Endothelial cell of umbilical vein (primary cell): ENCODE results near the gene OVCH1. TPM values are rescaled to one million over a fixed set of nuclear protein-coding genes. Genes with fewer than 3 reads are reported as not detected.

ENCODE experiments used
- BruUV-seq: library from RNA; stranded (reverse); fragments of 400-500 nt; replicated peaks from 2 replicates; lab custom pipeline; 2021; lab: Mats Ljungman, UMichigan
- CTCF ChIA-PET: fragments of 300-600, 350-600 bp; sonication (Branson Sonifier 250); formaldehyde crosslinking; loops from one replicate; lab custom pipeline; 2021; ENCODE audit warnings: antibody characterized with exemption, inconsistent platforms; lab: Charles Lee
- POLR2A ChIA-PET: fragments of 300-600, 350-600 bp; sonication (Branson Sonifier 250); formaldehyde crosslinking; loops from one replicate; lab custom pipeline; 2021; ENCODE audit warnings: antibody characterized with exemption, inconsistent platforms; lab: Charles Lee
- DNase-seq: peaks from one replicate; pipeline ENCODE4 v3.0.0-alpha.2; 2011; ENCODE audit warnings: low read depth, low spot score
- FAIRE-seq: peaks from 2 replicates; lab custom pipeline; 2011; peaks lifted over from hg19 to GRCh38; lab: Jason Lieb, UNC
- H2AFZ ChIP-seq: 2 replicates; pipeline ENCODE4 v1.6.0; 2012; ENCODE audit warnings: low read depth, low read length, control low read depth, inconsistent platforms
- H3K27ac ChIP-seq: 2 replicates; pipeline ENCODE4 v1.5.1; 2011; ENCODE audit warnings: low read depth, mild to moderate bottlenecking, control low read depth, low read length, moderate library complexity; ENCODE audit not compliant: insufficient read depth
- H3K27me3 ChIP-seq, 2 experiments: 2 replicates each; pipeline versions ENCODE4 v1.6.0 to v1.6.1; 2011; ENCODE audit warnings: low read length in 2 of 2, mixed read lengths in 1 of 2; ENCODE audit not compliant: control insufficient read depth in 2 of 2, insufficient read depth in 2 of 2
- H3K36me3 ChIP-seq, 2 experiments: 2 replicates in 1 of 2; 3 replicates in 1 of 2; pipeline ENCODE4 v1.5.1; 2011; ENCODE audit warnings: low read length in 2 of 2, mild to moderate bottlenecking in 1 of 2, moderate library complexity in 1 of 2; ENCODE audit not compliant: control insufficient read depth in 2 of 2, insufficient read depth in 2 of 2; ENCODE audit errors: extremely low read depth in 1 of 2
- H3K4me1 ChIP-seq: 3 replicates; pipeline ENCODE4 v1.5.1; 2011; ENCODE audit warnings: mild to moderate bottlenecking, low read length; ENCODE audit not compliant: control insufficient read depth, insufficient read depth; ENCODE audit errors: extremely low read depth
- H3K4me2 ChIP-seq: 2 replicates; pipeline ENCODE4 v1.6.1; 2011; ENCODE audit warnings: low read length, control low read depth, mixed read lengths; ENCODE audit not compliant: insufficient read depth
- H3K4me3 ChIP-seq, 3 experiments: fragments of 200-600 bp in 1 of 3; sonication (generic), shearing (Covaris generic) in 1 of 3; replicated peaks in 1 of 3; 2 replicates each; pipeline ENCODE4 v1.5.1; 2011 to 2016; ENCODE audit warnings: control low read depth in 3 of 3, low read length in 3 of 3, mild to moderate bottlenecking in 2 of 3, inconsistent platforms in 1 of 3, low read depth in 1 of 3, moderate library complexity in 1 of 3; ENCODE audit not compliant: insufficient read depth in 1 of 3
- H3K79me2 ChIP-seq: 2 replicates; pipeline ENCODE4 v1.6.0; 2012; ENCODE audit warnings: low read length, inconsistent platforms; ENCODE audit not compliant: control insufficient read depth, insufficient read depth
- H3K9ac ChIP-seq: replicated peaks from 2 replicates; pipeline ENCODE3; 2011; ENCODE audit warnings: low read length, control low read depth; ENCODE audit not compliant: insufficient read depth; ENCODE audit errors: extremely low read depth
- H3K9me1 ChIP-seq: replicated peaks from 3 replicates; pipeline ENCODE4 v1.6.0; 2011; ENCODE audit warnings: mild to moderate bottlenecking, low read length; ENCODE audit not compliant: control insufficient read depth, insufficient read depth; ENCODE audit errors: extremely low read depth
- H3K9me3 ChIP-seq: replicated peaks from 2 replicates; pipeline ENCODE4 v1.5.1; 2012; ENCODE audit warnings: low read length, inconsistent platforms; ENCODE audit not compliant: control insufficient read depth, insufficient read depth
- H4K20me1 ChIP-seq: replicated peaks from 2 replicates; pipeline ENCODE3; 2011; ENCODE audit warnings: mild to moderate bottlenecking, low read length; ENCODE audit not compliant: control insufficient read depth, insufficient read depth; ENCODE audit errors: extremely low read depth
- CTCF ChIP-seq, 2 donors: IDR thresholded peaks; 1 replicate in 1 of 2; 2 replicates in 1 of 2; pipeline ENCODE4 v1.5.1; 2011; ENCODE audit warnings: low read length in 2 of 2, mild to moderate bottlenecking in 2 of 2, moderate library complexity in 2 of 2, control low read depth in 1 of 2, inconsistent platforms in 1 of 2, low read depth in 1 of 2; ENCODE audit not compliant: insufficient read depth in 1 of 2; ENCODE audit errors: extremely low read depth in 1 of 2
- EZH2 ChIP-seq: IDR thresholded peaks from 2 replicates; pipeline ENCODE4 v1.6.1; 2012; ENCODE audit warnings: borderline replicate concordance, low read depth, mild to moderate bottlenecking, moderate library complexity, low read length, inconsistent platforms; ENCODE audit not compliant: severe bottlenecking
- FOS ChIP-seq: IDR thresholded peaks from 2 replicates; pipeline ENCODE4 v1.6.1; 2011; ENCODE audit warnings: mild to moderate bottlenecking, low read length, moderate library complexity, borderline replicate concordance; ENCODE audit not compliant: insufficient read depth
- GATA2 ChIP-seq: IDR thresholded peaks from 2 replicates; pipeline ENCODE4 v1.7.0; 2011; ENCODE audit warnings: low read depth, mild to moderate bottlenecking, moderate library complexity, mixed read lengths, low read length; ENCODE audit not compliant: insufficient read length, insufficient read depth
- JUN ChIP-seq: IDR thresholded peaks from 2 replicates; pipeline ENCODE4 v1.6.1; 2011; ENCODE audit warnings: borderline replicate concordance, low read depth; ENCODE audit not compliant: insufficient read length, insufficient read depth
- MAX ChIP-seq: IDR thresholded peaks from 2 replicates; pipeline ENCODE4 v1.6.1; 2011; ENCODE audit not compliant: insufficient read depth, insufficient read length
- MYC ChIP-seq: IDR thresholded peaks from one replicate; pipeline ENCODE4 v1.6.1; 2011; ENCODE audit warnings: mild to moderate bottlenecking, low read depth, low read length
- POLR2A ChIP-seq: IDR thresholded peaks from 2 replicates; pipeline ENCODE4 v1.6.1; 2012; ENCODE audit warnings: low read depth, mild to moderate bottlenecking, control low read depth, low read length
- POLR2AphosphoS5 ChIP-seq: IDR thresholded peaks from 2 replicates; pipeline ENCODE4 v1.6.1; 2012; ENCODE audit warnings: low read depth, mild to moderate bottlenecking, control low read depth, low read length, moderate library complexity; ENCODE audit not compliant: insufficient read depth
- dilution Hi-C: fragments of 300-500 bp; cut with MboI; formaldehyde crosslinking; loops from one replicate; pipeline ENCODE4 v1.15.0; 2019; ENCODE audit warnings: low sequenced_read_pairs; ENCODE audit not compliant: extremely low pct_ligation_motif_present
- intact Hi-C: fragments of 100-400 bp; cut with micrococcal nuclease; formaldehyde crosslinking; loops from one replicate; pipeline ENCODE4 v1.10.0; 2022
- polyA plus RNA-seq, 4 experiments: library from polyadenylated mRNA; depleted of rRNA in 3 of 4; stranded (reverse) in 3 of 4; unstranded in 1 of 4; fragments of >200 nt; gene quantifications; 2 replicates each; pipeline versions ENCODE4 v1.2.1 to v1.2.3, GENCODE V29; 2011 to 2012; ENCODE audit warnings: missing spikeins in 1 of 4
- total RNA-seq: library from RNA; stranded (reverse); gene quantifications from 2 replicates; pipeline ENCODE4 v1.2.3, GENCODE V29; 2021

The OVCH1 gene
- total and polyA plus RNA-seq, 2 donors (not counting 3 experiments of a cell fraction or from before 2014, with no cell fraction given), result 0.01 TPM; not detected in 1

- no peaks in the 10 kb centered on the region for H3K79me2 ChIP-seq
- intact Hi-C loops, result no loop called here
- no peaks in the 10 kb centered on the region for H3K36me3 ChIP-seq
- no peak overlapping the region for H2AFZ ChIP-seq
- TF ChIP-seq POLR2A (no peak), FOS (no peak), CTCF (IDR thresholded peaks at IDR 0.05; ENCODE audit: extremely low read depth in 1 of 2, insufficient read depth in 1 of 2, low read depth in 1 of 2, low read length in 2 of 2) (no peak), GATA2 (no peak), EZH2 (no peak), MYC (no peak), POLR2AphosphoS5 (no peak), JUN (no peak), MAX (no peak)
- no peak overlapping the region for H3K9ac ChIP-seq
- H3K4me2 ChIP-seq, result no peak overlapping the region
- ChIA-PET CTCF (interaction anchor here (1.6 to 1.9 kb wide), 2 partner anchors 9 to 355 kb away, joined by 4 to 7 read pairs; no protein-coding TSS in a partner anchor), POLR2A (no interaction called here)
- DNase-seq (no peak), FAIRE-seq (no peak)
- dilution Hi-C loops, result no loop called here
- H3K27ac ChIP-seq, result no peak overlapping the region
- H3K9me1 ChIP-seq, result no peaks in the 10 kb centered on the region
- no TSS peak for BruUV-seq
- H3K27me3 ChIP-seq, result no peaks in the 10 kb centered on the region
- H3K4me3 ChIP-seq, result no peak overlapping the region
- no peaks in the 10 kb centered on the region for H3K9me3 ChIP-seq
- no peaks in the 10 kb centered on the region for H4K20me1 ChIP-seq
- H3K4me1 ChIP-seq, result peaks cover 15% of the 10 kb centered on the region
These were observed 69.5 kb downstream of the OVCH1 start for GRCh38 chr12:29427964-29428363.
